GM19452 (cell line): ENCODE data around the gene CAMKK2.
A peak's percentile ranks its signal among the peaks of the same experiment; 100 is the strongest.
"Not testable (repeated sequence)": the region's sequence is repeated elsewhere in the genome, so short reads cannot be mapped to it uniquely, and the experiment has no call there.

Experiments used
- ATAC-seq: cut with Tn5 transposase; IDR thresholded peaks from one replicate; pipeline ENCODE4 v1.9.1; 2021; ENCODE audit not compliant: unreplicated experiment

CAMKK2 gene

DNA sequence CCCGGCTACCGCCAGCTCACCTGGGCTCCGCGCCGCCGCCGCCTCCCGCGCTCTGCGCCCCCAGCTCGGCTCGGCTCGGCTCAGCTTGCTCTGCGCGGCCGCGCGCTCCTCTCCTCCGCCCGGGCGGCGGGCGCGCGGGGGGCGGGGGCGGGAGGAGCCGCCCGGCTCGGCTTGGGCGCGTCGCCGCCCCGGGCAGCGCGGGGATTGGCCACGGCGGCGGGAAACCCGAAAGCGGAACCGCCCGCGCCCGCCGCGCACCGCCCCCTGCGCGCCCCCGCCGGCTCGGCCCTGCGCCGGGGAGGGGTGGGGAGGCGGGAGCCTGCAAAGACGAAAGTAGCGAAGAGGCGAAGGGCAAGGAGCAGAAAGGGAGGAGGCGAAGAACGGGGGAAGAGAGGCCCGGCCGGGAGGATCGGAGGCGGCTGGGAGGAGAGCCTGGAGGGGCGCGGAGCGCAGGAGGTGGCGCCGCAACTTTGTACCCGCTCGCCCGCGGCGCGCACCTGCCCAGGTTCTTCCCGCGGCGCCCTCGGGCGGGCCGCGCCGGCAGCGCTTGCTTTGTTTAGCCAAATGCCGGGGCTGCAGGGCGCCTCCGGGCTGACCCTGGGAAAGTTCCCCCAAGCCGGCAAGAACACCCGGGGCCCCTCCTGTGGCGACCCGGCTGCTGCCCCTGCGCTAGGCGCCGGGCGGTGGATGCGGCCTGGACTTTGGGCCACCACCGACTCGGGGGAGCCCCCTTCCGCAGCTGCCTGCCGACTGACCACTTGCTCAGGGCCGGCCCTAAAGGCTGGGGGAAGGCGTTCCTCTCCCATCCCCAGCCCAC lies at the start of gene CAMKK2:
TSS of gene CAMKK2 (minus strand) at position 92 of the 817 bp plus-strand sequence. CDS start 22,183 bp downstream, outside the sequence.
- ATAC-seq, result peak; percentile 74

DNA sequence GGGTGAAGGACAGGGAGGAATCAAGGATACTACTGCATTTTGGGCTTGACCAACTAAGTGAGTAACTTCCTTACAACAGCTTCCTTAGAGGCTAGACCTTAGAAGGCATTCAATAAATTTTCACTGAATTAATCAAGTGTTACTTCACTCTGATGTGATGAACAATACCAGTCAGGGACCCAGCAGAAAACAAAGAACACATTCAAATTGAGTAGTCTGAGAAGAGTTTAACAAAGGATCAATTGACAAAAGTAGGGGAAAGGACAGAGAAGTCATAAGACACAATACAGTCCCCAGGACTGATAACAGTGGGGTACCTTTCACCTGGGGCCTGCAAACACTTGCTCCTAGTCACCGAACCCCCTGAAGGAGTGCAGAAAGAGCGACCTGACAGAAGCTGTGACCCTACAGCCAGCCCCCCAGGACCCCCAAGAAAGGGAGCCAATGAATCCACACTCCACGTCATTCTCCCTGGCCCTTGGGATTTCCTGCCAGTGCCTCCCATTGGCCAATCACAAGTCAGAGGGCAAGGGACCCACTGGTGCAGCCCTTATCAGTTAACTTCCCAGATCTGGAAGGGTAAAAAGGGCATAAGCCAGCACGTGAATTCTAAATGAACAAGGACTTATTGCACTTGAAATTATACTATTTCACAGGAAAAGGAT lies 48.8 kb upstream of the CAMKK2 start:
- no peak for ATAC-seq

DNA sequence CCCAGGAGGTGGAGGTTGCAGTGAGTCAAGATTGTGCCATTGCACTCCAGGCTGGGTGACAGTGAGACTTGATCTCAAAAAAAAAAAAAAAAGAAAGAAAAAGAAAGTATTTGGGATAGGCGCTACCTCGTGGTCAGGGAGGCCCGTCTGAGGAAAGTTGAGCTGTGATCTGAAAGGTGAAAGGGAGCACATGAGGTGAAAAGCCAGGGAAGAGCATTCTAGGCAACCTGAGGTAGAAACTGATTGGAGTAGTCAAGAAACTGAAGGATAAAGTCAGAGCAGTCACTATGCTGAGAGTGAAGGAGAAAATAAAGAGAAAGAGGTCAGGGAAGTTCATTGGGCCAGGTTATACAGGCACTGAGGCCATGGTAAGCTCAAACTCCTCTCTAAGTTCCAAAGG lies 48.0 kb upstream of the CAMKK2 start:
- ATAC-seq, result no peak

DNA sequence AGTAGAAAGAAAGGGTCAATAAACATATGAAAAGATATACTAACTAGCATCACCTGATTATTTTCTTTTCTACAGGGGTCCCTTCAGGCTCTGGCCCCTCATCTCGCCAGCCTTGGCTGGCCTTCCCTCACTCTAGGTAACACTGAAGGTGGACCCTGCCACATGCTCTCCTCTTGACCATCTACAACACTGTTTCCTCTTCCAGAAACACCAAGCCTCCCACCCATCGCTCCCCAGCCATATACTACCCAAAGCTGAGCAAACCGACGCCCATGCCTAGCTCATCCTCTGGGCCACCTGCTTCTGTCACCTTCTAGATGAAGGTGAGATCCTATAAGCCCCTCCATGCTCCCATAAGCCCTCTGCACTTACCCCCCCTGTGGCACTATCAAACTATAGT lies 40.9 kb upstream of the CAMKK2 start:
- no peak for ATAC-seq

DNA sequence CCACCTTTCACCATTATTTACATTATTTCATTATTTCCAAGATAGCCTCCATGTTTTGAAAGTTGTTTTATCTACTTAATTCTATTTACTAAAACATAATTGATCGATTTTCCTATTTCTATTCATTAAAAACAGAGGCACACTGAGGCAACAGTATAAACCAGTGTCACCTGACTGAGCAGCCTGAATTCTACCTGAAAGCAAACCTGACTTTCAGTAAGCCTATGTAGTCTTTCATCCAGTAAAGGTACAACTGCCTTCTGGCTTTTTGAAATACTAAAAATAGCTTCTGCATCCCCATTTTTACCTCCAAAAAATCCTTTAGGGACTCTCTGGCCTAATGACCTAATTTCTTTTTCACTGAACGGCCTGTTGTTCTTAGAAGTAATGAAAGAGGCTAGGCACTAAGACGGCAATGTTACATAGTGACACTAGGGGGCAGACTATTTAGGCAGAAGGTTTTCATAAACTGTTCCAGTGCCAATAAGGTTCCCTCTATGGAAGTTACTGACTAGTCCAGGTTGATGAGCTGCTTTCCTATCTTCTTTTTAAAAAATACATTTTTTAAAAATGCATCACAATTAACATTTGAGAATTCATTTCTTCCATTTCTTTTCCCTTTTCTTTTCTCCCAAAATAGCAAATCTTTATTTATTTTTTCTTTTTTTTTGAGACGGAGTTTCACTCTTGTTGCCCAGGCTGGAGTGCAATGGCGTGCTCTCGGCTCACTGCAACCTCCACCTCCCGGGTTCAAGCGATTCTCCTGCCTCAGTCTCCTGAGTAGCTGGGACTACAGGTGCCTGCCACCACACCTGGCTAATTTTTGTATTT lies 38.2 kb upstream of the CAMKK2 start:
- no peak for ATAC-seq

DNA sequence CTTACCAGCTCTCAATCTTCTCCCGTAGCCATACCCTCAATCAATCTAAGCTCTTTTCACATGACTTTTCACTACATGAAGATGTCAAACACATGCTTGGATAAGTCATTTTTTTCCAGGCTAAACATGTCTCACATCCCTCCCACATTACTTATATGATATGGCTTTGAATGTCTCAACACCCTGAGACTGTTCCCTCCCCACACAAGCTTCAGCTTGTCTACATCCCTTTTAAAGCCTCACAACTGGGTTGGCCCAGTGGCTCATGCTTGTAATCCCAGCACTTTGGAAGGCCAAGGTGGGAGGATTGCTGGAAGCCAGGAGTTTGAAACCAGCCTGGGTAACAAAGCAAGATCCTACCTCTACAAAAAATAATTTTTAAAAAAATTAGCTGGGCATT lies 37.2 kb upstream of the CAMKK2 start:
- no peak for ATAC-seq

DNA sequence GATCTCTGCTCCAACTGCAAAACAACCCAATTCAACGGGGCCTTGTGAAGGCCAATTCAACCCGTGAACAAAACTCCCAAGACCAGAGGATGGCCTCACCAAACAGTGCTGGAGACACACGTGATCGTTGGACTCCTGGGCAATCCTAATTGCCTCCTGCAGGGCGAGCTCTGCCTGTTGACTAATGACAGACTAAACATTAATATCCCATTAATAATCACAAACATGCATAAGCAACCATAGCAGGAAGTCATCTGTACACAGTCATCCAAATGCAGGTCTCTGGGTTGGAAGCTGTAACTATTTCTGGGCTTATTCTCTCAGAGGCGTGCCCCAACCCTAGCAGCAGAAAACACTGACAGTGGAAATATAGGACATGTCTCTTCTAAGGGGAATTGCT lies 34.7 kb upstream of the CAMKK2 start:
- no peak for ATAC-seq

DNA sequence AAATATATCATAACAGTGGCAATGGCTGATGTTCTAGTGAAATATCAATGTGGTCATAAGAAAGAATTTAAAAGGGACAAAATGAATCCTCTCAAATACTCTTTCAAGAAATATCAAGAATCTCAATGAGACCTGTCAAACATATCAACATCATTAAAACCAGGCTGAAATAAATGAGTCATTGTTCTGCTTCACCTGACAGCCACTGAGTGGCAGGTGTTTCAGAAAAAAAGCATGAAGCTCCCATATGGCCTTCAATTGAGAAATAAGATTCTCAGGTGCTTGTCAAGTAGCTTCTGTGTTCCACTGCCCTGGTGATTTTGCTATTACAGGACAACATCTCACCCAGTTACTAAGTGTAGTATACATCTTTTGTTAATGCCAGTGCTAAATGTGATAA lies 34.2 kb upstream of the CAMKK2 start:
- no peak for ATAC-seq

DNA sequence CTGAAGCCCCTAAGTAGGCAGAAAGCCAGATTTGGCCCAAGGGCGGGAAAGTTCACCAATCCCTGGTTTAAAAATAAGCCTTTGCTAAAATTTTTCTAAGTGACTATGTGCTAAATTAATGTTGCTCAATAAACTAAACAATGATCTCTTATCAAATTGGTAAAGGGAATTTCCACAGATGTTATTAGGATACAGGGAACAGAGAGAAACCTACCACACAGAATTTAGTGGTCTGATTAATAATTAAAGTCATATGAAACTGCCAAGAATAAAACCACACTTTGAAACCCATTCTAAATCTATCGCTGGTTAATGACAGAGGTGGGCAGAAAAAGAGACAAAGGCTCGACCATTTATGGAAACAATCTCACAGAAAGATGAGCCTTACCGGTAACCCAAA lies 33.7 kb upstream of the CAMKK2 start:
- no peak for ATAC-seq

DNA sequence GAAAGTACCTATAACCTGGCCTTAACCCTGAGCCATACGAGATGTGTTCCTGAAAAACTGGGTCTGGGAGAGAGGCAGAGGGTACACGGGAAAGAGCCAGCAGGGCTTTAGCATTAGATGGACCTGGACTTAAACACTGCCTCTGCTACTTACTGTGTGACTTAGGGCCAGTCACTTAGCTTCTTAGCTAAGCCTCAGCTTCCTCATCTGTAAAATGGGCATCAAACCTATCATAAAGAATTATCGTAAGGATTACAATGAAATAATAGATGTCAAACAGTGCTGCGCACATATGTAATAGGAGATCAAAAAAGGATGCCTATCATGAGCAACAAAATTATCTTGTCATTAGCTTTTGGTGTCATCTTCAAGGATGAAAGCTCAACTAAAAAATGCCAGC lies 32.1 kb upstream of the CAMKK2 start:
- no peak for ATAC-seq

DNA sequence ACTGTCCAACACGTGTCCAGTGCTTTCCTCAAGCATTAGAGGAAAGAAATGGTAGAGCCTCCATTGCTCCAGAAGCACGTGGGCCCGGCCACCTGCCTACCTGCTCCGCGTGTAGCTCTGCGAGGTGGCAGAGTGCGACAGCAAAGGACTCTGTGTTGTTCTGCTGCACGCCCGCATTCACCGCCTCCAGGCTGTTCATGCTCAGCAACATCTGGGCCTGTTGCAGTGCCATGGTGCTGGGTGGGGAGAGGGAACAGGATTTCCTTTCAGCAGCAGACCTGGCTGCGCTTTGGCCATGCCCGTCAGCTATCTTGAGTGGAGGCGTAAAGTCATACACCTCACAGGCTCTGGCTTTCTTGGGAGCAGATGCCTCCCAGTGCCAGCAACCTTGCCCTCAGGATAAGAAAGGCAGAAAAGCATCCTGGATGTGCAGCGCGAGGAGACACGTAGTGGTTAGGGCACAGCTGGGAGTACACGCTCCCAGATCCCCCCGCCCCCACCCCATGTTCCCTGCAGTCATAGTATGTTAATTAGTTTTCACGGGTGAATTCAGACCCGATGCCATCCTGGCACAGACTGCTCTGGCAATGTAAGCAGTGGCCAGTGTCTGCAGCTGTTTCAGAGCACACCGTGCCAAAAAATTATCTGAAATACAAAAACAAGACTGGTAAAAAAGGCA lies 30.6 kb upstream of the CAMKK2 start:
- no peak for ATAC-seq

DNA sequence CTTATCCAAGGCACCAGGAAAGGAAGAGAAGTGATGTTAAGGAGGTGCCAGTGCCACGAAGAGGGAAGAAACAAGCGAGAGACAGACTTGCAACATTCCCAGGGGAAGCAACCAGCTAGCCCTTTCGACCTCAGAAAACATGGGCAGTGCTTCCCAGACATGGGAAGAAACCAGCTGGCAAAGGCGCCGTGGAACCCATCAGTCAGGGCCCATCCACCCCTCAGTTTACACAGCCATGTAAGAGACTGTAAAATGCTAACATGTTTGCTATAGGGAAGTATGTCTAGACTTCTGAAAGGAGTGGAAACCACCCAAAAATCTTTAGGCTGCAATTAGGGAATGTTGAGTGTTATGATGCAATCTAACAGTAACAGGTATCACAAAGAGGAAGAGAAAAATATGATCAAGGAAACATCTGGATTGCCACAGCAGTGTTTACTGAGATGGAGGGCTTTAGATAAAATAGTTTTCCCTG lies 29.4 kb upstream of the CAMKK2 start:
- ATAC-seq, result no peak

DNA sequence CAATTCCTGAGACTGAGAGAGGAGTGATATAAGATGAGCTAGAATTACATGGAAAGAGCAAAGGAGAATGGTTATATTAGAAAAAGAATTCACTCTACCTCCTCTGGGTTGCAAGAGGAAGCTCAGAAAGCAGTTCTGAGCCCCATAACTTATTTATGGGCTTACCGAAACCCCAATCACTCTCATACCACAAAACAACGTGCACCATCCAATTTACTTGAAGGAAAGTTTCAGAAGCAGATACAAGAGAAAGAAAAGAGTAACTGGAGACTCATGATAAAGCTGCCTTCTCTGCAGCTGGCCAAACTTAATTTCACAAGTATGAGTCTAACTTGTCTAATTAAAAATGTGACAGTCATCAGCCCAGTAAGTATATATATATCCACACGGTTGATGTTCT lies 27.4 kb upstream of the CAMKK2 start:
- no peak for ATAC-seq

DNA sequence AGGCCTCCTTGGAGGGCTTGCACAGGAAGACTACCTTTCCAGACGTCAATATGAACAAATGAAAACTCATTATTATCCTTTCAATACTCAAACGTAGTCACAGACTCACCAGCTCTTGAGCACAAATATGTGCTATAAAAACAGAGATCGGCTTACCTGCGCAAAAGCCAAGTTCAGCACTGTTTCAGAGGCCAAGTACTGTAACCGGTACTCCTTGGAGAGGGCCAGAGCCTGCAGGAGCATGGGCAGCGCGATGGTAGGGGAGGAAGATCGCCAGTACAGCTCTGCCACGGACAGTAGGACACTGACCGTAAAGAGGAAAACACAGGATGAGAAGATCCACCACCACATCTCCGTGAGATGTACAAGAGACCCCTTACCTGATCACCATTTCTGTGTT lies 21.6 kb upstream of the CAMKK2 start:
- no peak for ATAC-seq

DNA sequence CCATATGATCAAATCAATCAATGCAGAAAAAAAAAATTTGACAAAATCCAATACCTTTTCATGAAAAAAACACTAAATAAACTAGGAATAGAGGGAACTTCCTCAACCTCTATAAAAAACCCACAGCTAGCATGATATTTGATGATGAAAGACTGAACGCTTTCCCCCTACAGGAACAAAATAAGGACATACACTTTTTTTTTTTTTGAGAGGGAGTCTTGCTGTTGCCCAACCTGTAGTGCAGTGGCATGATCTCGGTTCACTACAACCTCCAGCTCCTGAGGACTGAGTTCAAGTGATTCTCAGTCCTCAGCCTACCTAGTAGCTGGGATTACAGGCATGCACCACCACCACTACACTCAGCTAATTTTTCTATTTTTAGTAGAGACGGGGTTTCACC lies 17.9 kb upstream of the CAMKK2 start:
- ATAC-seq, result no peak

DNA sequence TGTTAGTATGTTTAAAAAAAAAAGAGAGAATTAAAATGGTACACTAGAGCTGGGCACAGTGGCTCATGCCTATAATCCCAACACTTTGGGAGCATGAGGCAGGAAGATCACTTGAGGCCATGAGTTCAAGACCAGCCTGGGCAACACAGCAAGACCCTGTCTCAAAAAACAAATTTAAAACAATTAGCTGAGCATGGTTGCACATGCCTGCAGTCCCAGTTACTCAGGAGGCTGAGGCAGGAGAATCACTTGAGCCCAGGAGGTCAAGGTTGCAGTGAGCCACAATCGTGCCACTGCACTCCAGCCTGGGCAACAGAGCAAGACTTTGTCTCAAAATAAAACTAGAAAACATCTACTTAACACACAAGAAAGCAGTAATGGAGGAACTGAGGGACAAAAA lies 13.7 kb upstream of the CAMKK2 start:
- not testable (repeated sequence) for ATAC-seq

DNA sequence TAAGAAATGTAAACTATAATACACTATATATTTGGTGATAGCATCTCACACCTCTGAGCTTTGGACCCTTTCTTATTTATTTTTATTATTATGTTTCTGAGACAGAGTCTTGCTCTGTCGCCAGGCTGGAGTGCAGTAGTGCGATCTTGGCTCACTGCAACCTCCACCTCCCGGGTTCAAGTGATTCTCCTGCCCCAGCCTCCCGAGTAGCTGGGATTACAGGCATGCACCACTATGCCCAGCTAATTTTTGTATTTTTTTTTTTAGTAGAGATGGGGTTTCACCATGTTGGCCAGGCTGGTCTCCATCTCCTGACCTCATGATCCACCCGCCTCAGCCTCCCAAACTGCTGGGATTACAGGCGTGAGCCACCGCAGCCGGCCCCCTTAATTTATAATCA lies 10.9 kb upstream of the CAMKK2 start:
- ATAC-seq, result not testable (repeated sequence)

DNA sequence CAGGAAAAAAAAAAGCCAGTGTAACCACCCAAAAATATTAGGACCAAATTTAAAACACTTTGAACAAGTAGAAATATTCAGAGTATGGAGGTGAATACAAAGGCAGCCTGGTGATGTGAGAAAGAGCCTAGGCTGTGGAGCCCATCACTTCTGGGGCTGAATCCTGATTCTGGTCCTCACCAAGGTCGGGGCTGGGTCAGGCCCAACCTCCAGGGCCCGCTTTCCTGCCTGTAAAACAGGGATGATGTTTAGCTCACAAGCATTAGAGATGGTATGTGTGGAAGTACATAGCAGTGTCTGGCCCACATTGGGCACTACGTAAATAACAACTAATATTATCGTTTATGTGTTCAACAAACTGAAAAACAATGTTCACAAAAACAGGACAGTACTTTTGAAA lies 7.8 kb upstream of the CAMKK2 start:
- no peak for ATAC-seq

DNA sequence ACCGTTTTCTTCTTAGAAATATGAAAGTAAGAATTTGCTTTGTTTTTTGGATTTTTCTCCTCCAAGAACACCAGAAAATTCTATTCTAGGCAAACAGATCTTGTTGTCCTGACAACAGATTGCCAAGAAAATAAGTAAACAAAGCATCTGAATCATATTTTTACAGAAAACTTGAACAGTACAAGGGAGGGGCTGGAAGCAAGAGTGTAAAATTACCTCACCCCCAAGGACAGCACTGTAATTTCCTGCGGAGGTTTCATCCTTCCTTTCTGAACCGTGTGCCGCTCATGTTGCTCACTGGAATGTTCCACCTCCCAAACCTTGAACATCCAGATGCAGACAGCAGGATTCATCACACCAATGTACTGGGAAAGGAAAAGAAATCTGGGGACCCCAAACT lies 5.4 kb upstream of the CAMKK2 start:
- no peak for ATAC-seq

DNA sequence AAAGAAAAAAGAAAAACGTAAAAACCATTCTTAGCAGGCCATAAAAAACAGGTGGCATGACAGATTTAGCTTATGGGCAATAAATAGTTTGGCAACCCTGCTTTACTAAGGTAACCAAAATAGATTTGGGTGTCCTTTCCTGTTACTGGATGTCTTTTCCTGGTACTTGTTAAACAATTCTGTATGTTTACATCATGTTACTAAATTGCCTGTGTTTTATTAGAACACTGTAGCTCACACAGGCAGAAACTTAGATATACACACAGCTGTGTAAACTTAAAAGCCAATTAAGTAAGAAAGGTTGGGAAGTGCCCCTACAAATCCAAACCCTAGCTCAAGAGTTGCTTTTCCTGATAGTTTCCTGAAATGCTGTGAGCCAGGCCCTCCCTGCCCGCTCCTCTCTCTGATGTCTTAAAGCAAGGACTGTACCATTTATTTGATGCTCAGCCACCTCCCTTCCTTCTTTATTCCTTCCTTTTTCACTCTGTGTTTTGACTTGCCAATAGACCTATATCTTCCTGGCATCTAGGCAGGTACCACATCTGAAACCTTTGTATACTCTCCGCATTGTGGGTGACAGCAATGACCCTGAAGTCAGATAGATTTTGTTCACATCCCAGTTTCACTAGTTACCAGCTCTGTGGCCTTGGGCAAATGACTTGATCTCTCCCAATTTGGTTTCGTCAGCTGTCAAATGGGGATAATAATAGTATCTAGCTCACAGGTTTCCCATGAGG lies 3.7 kb upstream of the CAMKK2 start:
- ATAC-seq, result no peak
